Transverse colon (tissue), 4 donors: ENCODE results near the gene ZNF487. TPM values are rescaled to one million over a fixed set of nuclear protein-coding genes. Genes with fewer than 3 reads are reported as not detected.

Experiments used
- DNase-seq: peaks from one replicate; pipeline ENCODE4 v3.0.0-alpha.2; 2019
- H3K27ac ChIP-seq, 4 donors: fragments of 200-600 bp; sonication (generic); 2 replicates each; pipeline ENCODE4 v1.5.1; 2016 to 2018; ENCODE audit warnings: inconsistent platforms in 4 of 4
- H3K27me3 ChIP-seq: fragments of 200-600 bp; sonication (generic); 2 replicates; pipeline ENCODE4 v1.5.1; 2017; ENCODE audit warnings: inconsistent platforms
- H3K36me3 ChIP-seq, 4 donors: fragments of 200-600 bp; sonication (generic); 2 replicates each; pipeline ENCODE4 v1.5.1; 2017 to 2019; ENCODE audit warnings: inconsistent platforms in 4 of 4
- H3K4me1 ChIP-seq, 4 donors: fragments of 200-600 bp; sonication (generic); 2 replicates each; pipeline ENCODE4 v1.5.1; 2017 to 2020; ENCODE audit warnings: inconsistent platforms in 4 of 4
- H3K4me3 ChIP-seq, 4 donors: fragments of 200-600 bp; sonication (generic); 1 replicate in 1 of 4; 2 replicates in 3 of 4; pipeline versions ENCODE4 v1.5.1 to v1.6.1; 2017 to 2019; ENCODE audit warnings: inconsistent platforms in 4 of 4
- H3K9me3 ChIP-seq, 2 donors: fragments of 200-600 bp; sonication (generic); 2 replicates each; pipeline ENCODE4 v1.5.1; 2017 to 2019; ENCODE audit warnings: inconsistent platforms in 2 of 2
- CTCF ChIP-seq, 5 experiments: fragments of 200-600 bp in 3 of 5; fragments of 450-650 bp in 2 of 5; sonication (generic) in 3 of 5; IDR thresholded peaks; 1 replicate in 2 of 5; 2 replicates in 3 of 5; pipeline ENCODE4 v1.5.1; 2016 to 2017; ENCODE audit warnings: antibody characterized with exemption in 5 of 5, inconsistent platforms in 3 of 5, mild to moderate bottlenecking in 2 of 5, moderate library complexity in 1 of 5
- EP300 ChIP-seq: sonication (generic); formaldehyde crosslinking; IDR thresholded peaks from one replicate; pipeline ENCODE4 v1.6.1; 2017; ENCODE audit warnings: antibody characterized with exemption, low read depth
- POLR2A ChIP-seq: fragments of 450-650 bp; IDR thresholded peaks from one replicate; pipeline ENCODE4 v1.6.1; 2016; ENCODE audit warnings: antibody characterized with exemption, mild to moderate bottlenecking, moderate library complexity
- POLR2AphosphoS5 ChIP-seq, 3 donors: sonication (generic); formaldehyde crosslinking; IDR thresholded peaks; one replicate each; pipeline ENCODE4 v1.6.1; 2016; ENCODE audit warnings: antibody characterized with exemption in 3 of 3
- WGBS, 2 donors: methylation state at CpG; one replicate each; pipeline ENCODE4 v1.1.5; 2018; ENCODE audit warnings: low coverage in 1 of 2; 5-methylcytosine and 5-hydroxymethylcytosine counted together
- in situ Hi-C, 4 donors: fragments of 200-750 bp; cut with MboI; loops; one replicate each; pipeline versions ENCODE4 v1.15.0 to v1.15.1; 2017; ENCODE audit warnings: low sequenced_read_pairs in 3 of 4, low pct_ligation_motif_present in 1 of 4, low pct_unique_long_range_greater_than_20kb in 1 of 4
- intact Hi-C: fragments of 100-400 bp; cut with DNase I; formaldehyde crosslinking; loops from one replicate; pipeline ENCODE4 v1.15.1; 2023; ENCODE audit warnings: low total_unique reads
- total RNA-seq, 4 donors: library from RNA; depleted of rRNA; stranded (reverse); fragments of >200 nt; gene quantifications; one replicate each; pipeline ENCODE4 v1.1.0, GENCODE V29; 2016

The ZNF487 gene
- total RNA-seq, 4 donors from 2014 or later = 6.3 to 15.0 (median 7.9) TPM

GRCh38 chr10:43399320-43400310, 37.3 kb upstream of the ZNF487 start:
- Histone ChIP-seq H3K4me3 (no peak overlapping the region), H3K9me3 (no peaks in the 10 kb centered on the region), H3K27me3 (no peaks in the 10 kb centered on the region), H3K4me1 (peaks cover 35 to 89% (median 68%) of the 10 kb centered on the region in 4 donors), H3K36me3 (peaks cover 0 to 5% (median 0%) of the 10 kb centered on the region in 4 donors), H3K27ac (peak overlapping the region; percentile 98 to 100 (median 99))
- no peak for DNase-seq
- in situ Hi-C loops = loop anchor here in 1 of 4 donors (5.0 kb wide), 1 partner anchor 53 kb away; no protein-coding TSS in a partner anchor
- intact Hi-C loops = no loop called here
- TF ChIP-seq POLR2AphosphoS5 (IDR thresholded peaks at IDR 0.05) (peak in 1 of 3 donors; percentile 30), CTCF (IDR thresholded peaks at IDR 0.05) (no peak)
- 71 to 74% methylated on average over 5 of the region's 5 CpGs for WGBS, 2 donors

- DNase-seq = no peak
- 79 to 82% methylated on average over 2 of the region's 2 CpGs for WGBS, 2 donors
- in situ Hi-C loops = no loop called here
Observed at GRCh38 chr10:43401627-43402026, 35.3 kb upstream of the ZNF487 start.

DNA sequence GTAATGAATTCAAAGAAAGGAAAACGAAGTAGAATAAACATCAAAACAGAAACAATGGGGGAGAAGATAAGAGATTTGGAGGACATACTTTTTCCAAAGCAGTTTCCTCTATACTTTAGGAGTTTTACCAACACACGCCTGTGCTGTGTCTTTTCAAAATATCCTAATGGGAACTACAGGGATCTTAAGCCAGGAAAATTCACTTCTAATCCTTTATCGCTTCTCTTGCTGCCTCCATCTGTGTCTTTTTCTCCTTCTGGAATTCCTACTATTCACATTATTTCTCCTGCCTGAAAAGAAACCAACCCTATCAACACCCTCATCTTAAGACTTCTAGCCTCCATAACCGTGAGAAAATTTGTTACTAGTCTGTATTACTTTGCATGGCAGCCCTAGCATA, 34.7 kb upstream of the ZNF487 start:
- in situ Hi-C loops (no loop called here), intact Hi-C loops (no loop called here)
- DNase-seq = no peak
- peaks cover 34 to 93% (median 74%) of the 10 kb centered on the region in 4 donors for H3K4me1 ChIP-seq
- no peaks in the 10 kb centered on the region for H3K9me3 ChIP-seq
- no peak overlapping the region for H3K4me3 ChIP-seq
- WGBS, 2 donors = 39 to 46% methylated on average over 4 of the region's 4 CpGs
- no peaks in the 10 kb centered on the region for H3K27me3 ChIP-seq
- peak overlapping the region in 1 of 4 donors; percentile 100 for H3K27ac ChIP-seq
- no peak for TF ChIP-seq POLR2AphosphoS5 (IDR thresholded peaks at IDR 0.05)
- no peak for TF ChIP-seq POLR2A
- TF ChIP-seq CTCF (IDR thresholded peaks at IDR 0.05) = no peak
- no peak for TF ChIP-seq EP300
- H3K36me3 ChIP-seq = peaks cover 0 to 5% (median 0%) of the 10 kb centered on the region in 4 donors

More at GRCh38 chr10:43401627-43402026, 35.3 kb upstream of the ZNF487 start:
- intact Hi-C loops = no loop called here
- Histone ChIP-seq H3K4me3 (no peak overlapping the region), H3K27ac (peak overlapping the region in 1 of 4 donors; percentile 100), H3K9me3 (no peaks in the 10 kb centered on the region), H3K4me1 (peaks cover 34 to 93% (median 74%) of the 10 kb centered on the region in 4 donors), H3K27me3 (no peaks in the 10 kb centered on the region), H3K36me3 (peaks cover 0 to 5% (median 0%) of the 10 kb centered on the region in 4 donors)
- TF ChIP-seq POLR2AphosphoS5 (IDR thresholded peaks at IDR 0.05) (no peak), POLR2A (no peak), EP300 (no peak)

- Histone ChIP-seq H3K9me3 (no peaks in the 10 kb centered on the region), H3K36me3 (peaks cover 0 to 5% (median 0%) of the 10 kb centered on the region in 4 donors), H3K4me1 (peaks cover 34 to 87% (median 71%) of the 10 kb centered on the region in 4 donors), H3K27ac (peak overlapping the region; percentile 19 to 100 (median 100)), H3K27me3 (no peaks in the 10 kb centered on the region), H3K4me3 (no peak overlapping the region)
- DNase-seq = peak; percentile 51
- in situ Hi-C loops = no loop called here
- TF ChIP-seq CTCF (IDR thresholded peaks at IDR 0.05) (no peak), POLR2AphosphoS5 (IDR thresholded peaks at IDR 0.05) (no peak), EP300 (no peak), POLR2A (no peak)
- WGBS, 2 donors = 63% methylated on average over 7 of the region's 7 CpGs
- intact Hi-C loops = no loop called here
Observed at GRCh38 chr10:43402880-43403452, 33.9 kb upstream of the ZNF487 start.
